HG02678 (cell line): ENCODE measurements around the gene KLF6.
"Not testable (repeated sequence)": the region's sequence is repeated elsewhere in the genome, so short reads cannot be mapped to it uniquely, and the experiment has no call there.

Source experiments
- ATAC-seq: cut with Tn5 transposase; IDR thresholded peaks from one replicate; pipeline ENCODE4 v1.9.1; 2021; ENCODE audit warnings: mild to moderate bottlenecking, moderate library complexity; ENCODE audit not compliant: unreplicated experiment

KLF6 gene

DNA sequence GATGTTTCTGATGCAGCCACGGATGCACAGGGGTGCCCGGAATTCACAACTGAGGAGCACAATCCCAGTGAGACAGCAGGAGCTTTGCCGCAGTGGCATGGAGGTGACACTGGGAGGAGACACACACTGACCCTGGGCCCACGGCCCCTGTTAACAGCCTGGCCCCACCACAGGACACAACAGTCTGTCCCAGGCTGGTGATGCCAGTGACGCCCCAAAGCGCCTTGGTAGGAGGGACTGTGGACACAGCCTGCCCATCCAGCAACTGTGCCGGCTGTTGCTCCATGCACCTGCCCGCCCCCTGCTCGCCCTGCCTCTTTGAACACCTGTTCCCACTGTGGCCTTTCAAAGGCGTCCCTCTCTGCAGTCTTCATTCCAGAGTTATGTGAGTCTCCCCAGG is 49.8 kb downstream of the KLF6 start:
- ATAC-seq = no peak

GRCh38 chr10:3734111-3734510 is 50.9 kb downstream of the KLF6 start:
- no peak for ATAC-seq

GRCh38 chr10:3732183-3732582 is 52.8 kb downstream of the KLF6 start:
- ATAC-seq = not testable (repeated sequence)

- no peak for ATAC-seq
Observed at GRCh38 chr10:3729397-3729976, 55.5 kb downstream of the KLF6 start.

- no peak for ATAC-seq
Observed at GRCh38 chr10:3728563-3728962, 56.4 kb downstream of the KLF6 start.

- ATAC-seq = no peak
Observed at GRCh38 chr10:3727268-3727667, 57.7 kb downstream of the KLF6 start.
